Left colon (tissue), 2 donors: ENCODE data around the gene LRRFIP2. TPM values are rescaled to one million over a fixed set of nuclear protein-coding genes. Genes with fewer than 3 reads are reported as not detected.

ENCODE experiments used
- ATAC-seq: fragments of 200-7000 bp; cut with Tn5 transposase; one replicate; pipeline ENCODE4 v1.9.1; 2020; ENCODE audit warnings: mild to moderate bottlenecking, moderate library complexity
- DNase-seq, 2 donors: peaks; one replicate each; pipeline ENCODE4 v3.0.0-alpha.2; 2020
- intact Hi-C, 2 donors: fragments of 100-400 bp; cut with DNase I in 1 of 2; cut with micrococcal nuclease in 1 of 2; formaldehyde crosslinking; loops; one replicate each; pipeline versions ENCODE4 v1.11.2 to v1.14.0; 2022; cut with DNase I, micrococcal nuclease
- total RNA-seq, 2 donors: library from RNA; stranded (reverse); fragmentation: NEBNext Ultra II Directional; extraction: Animal tissue kit (Norgen Biotek cat#: 25700); gene quantifications; one replicate each; pipeline ENCODE4 v1.2.1, GENCODE V29; 2021
- donor health status: DM: no; HTN: no; CAD: no.
- donor health status: DM: yes; HTN: yes; CAD: no.

Gene LRRFIP2
- total RNA-seq, 2 donors from 2014 or later, result 108 to 120 TPM

DNA sequence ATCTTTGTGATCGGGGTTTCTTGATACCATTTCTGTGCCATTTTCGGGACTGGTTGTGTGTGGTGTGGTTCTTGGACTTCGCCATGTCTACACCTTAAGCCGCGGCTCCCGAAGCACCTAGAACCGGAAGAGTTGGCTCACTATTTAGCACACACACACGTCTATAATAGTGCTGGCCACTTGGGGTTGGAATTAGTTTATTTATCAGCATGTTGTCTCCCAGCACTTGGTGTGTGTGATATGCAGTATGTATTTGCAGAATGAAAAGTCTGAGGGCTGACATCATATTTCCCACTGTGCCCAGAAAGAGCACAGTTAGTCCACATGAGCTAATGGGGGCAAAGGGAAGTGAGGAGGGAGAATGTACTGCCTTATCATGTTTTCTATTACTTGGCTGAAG lies 157.5 kb downstream of the LRRFIP2 start:
- intact Hi-C loops, result no loop called here
- ATAC-seq (no peak), DNase-seq (no peak)

GRCh38 chr3:37015642-37016041 lies 158.7 kb downstream of the LRRFIP2 start:
- intact Hi-C loops, result no loop called here
- ATAC-seq (no peak), DNase-seq (no peak)

- DNase-seq (no peak), ATAC-seq (no peak)
- intact Hi-C loops, result no loop called here
These were observed 159.8 kb downstream of the LRRFIP2 start for GRCh38 chr3:37014620-37015019.

Other genes with a start within 250 kb of the LRRFIP2 start
- 100 to 1,000 TPM in 1 of 2 donors, 10 to 100 TPM in 1; 54.0 to 144 TPM for gene TRANK1, start 229.5 kb downstream of the LRRFIP2 start, total RNA-seq
- 10 to 100 TPM; 11.8 to 12.1 TPM for gene EPM2AIP1, start 181.5 kb downstream of the LRRFIP2 start, total RNA-seq
- gene MLH1, start 181.1 kb downstream of the LRRFIP2 start, total RNA-seq, result 10 to 100 TPM; 17.3 TPM
- gene GOLGA4, start 68.7 kb upstream of the LRRFIP2 start, total RNA-seq, result 100 to 1,000 TPM in 1 of 2 donors, 10 to 100 TPM in 1; 96.1 to 122 TPM